Mucosa of gallbladder (tissue), 1 donor: ENCODE results near the gene GAPDH. TPM values are rescaled to one million over a fixed set of nuclear protein-coding genes. Genes with fewer than 3 reads are reported as not detected.
A peak's percentile ranks its signal among the peaks of the same experiment; 100 is the strongest.
"Not testable (repeated sequence)": the region's sequence is repeated elsewhere in the genome, so short reads cannot be mapped to it uniquely, and the experiment has no call there.

Experiments used
- DNase-seq: peaks from one replicate; pipeline ENCODE4 v3.0.0-alpha.2; 2020; ENCODE audit warnings: low spot score
- total RNA-seq: library from RNA; stranded (reverse); gene quantifications from one replicate; pipeline ENCODE4 v1.2.1, GENCODE V29; 2021
- donor health status: DM: no; HTN: no; CAD: no.

The GAPDH gene
- 2,392 TPM for total RNA-seq

DNA sequence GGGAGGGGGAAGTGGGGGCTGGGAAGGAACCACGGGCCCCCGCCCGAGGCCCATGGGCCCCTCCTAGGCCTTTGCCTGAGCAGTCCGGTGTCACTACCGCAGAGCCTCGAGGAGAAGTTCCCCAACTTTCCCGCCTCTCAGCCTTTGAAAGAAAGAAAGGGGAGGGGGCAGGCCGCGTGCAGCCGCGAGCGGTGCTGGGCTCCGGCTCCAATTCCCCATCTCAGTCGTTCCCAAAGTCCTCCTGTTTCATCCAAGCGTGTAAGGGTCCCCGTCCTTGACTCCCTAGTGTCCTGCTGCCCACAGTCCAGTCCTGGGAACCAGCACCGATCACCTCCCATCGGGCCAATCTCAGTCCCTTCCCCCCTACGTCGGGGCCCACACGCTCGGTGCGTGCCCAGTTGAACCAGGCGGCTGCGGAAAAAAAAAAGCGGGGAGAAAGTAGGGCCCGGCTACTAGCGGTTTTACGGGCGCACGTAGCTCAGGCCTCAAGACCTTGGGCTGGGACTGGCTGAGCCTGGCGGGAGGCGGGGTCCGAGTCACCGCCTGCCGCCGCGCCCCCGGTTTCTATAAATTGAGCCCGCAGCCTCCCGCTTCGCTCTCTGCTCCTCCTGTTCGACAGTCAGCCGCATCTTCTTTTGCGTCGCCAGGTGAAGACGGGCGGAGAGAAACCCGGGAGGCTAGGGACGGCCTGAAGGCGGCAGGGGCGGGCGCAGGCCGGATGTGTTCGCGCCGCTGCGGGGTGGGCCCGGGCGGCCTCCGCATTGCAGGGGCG, at the start of gene GAPDH:
TSS of gene GAPDH (plus strand) at position 595 of the 772 bp plus-strand sequence. CDS start 316 bp downstream, outside the sequence.
- DNase-seq: peak; percentile 95

GRCh38 chr12:6488240-6488639, 46.1 kb upstream of the GAPDH start:
- no peak for DNase-seq

DNA sequence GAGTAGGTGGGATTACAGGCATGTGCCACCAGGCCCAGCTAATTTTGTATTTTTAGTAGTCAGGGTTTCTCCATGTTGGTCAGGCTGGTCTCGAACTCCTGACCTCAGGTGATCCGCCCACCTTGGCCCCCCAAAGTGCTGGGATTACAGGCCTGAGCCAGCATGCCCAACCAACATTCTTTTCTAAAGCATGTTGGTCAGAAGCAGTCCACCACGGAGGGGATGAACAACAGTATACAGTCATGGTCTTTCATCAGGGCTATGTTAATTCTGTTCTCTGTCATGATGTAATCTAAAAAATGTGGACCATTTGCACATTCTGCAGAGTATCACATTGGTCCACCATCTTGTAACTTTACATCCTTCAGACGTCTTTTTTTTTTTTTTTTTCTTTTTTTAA, 44.9 kb upstream of the GAPDH start:
- DNase-seq: no peak

GRCh38 chr12:6490673-6491072, 43.6 kb upstream of the GAPDH start:
- not testable (repeated sequence) for DNase-seq

- DNase-seq: peak; percentile 97
Observed at GRCh38 chr12:6492838-6493496, 41.4 kb upstream of the GAPDH start, which contains the start of gene MRPL51. TSS of gene MRPL51 (minus strand) at chr12:6493262. CDS start at chr12:6493136, 126 bp downstream.

- peak; percentile 97 for DNase-seq
Observed at GRCh38 chr12:6493497-6494257, 40.6 kb upstream of the GAPDH start, which contains the start of gene NCAPD2. TSS of gene NCAPD2 (plus strand) at chr12:6494102. CDS start at chr12:6495099, 997 bp downstream.

DNA sequence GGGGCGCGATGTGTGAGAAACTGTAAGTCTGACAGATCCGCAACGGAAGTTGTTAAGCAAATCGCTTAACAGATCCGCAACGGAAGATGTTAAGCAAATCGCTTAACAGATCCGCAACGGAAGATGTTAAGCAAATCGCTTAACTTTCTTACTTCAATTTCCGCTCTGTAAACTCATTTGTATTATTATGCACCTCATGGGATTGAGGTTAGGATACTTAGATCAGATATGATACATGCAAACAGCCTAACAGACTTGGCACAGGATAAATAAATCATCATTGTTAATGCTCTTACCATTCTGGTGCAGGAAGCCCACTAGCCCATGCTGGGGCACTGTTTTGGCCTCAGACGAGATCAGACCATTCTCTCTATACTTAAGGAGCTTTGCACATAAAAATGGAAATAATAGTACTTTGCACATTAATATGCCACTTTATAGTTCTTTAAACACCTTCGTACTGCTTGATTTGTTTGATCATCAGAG, 40.0 kb upstream of the GAPDH start:
- no peak for DNase-seq

GRCh38 chr12:6494968-6495367, 39.3 kb upstream of the GAPDH start:
- no peak for DNase-seq

- DNase-seq: not testable (repeated sequence)
Observed at GRCh38 chr12:6497291-6497690, 37.0 kb upstream of the GAPDH start.

DNA sequence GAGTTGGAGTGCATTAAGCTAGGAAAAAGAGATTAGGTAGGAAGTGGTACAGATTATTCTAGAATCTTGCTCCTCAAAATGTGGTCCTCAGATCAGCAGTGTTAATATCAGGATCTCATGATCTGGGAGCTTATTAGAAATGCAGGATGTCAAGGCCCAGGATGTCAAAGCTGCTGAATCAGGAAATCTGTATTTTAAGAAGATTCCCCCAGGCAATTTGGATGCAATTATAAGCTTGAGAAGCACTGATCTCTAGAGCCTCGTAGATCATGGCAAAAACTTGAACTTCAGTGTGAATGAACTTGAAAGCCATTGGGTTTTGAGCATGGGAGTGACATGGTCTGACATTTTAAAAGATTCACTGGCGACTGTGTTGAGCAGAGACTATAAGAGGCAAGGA, 33.9 kb upstream of the GAPDH start:
- no peak for DNase-seq

GRCh38 chr12:6507102-6507998, 27.0 kb upstream of the GAPDH start:
- DNase-seq: no peak

DNA sequence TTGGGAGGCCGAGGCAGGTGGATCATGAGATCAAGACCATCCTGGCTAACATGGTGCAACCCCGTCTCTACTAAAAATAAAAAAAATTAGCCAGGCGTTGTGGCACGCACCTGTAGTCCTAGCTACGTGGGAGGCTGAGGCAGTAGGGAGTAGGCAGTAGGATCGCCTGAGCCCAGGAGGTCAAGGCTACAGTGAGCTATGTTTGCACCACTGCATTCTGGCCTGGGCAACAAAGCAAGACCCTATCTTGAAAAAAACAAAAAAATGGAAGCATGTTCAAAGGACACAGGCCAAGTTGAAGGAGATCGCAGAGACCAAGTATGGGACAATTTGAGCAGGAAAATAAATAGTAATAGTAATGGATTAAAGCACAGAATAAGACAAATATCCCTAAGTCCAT, 26.2 kb upstream of the GAPDH start:
- DNase-seq: no peak

DNA sequence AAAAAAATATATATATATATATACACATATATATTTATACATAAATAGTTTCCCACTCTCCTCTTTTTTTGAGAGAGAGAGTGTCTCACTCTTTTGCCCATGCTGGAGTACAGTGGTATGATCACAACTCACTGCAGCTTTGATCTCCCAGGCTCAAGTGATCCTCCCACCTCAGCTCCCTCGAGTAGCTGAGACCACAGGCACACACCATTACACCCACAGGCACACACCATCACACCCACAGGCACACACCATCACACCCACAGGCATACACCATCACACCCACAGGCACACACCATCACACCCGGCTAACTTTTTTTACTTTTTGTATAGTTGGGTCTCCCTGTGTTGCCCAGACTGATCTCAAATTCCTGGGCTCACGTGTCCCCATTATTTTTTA, 14.1 kb upstream of the GAPDH start:
- DNase-seq: no peak

GRCh38 chr12:6522193-6522592, 12.1 kb upstream of the GAPDH start:
- no peak for DNase-seq

GRCh38 chr12:6523708-6524107, 10.6 kb upstream of the GAPDH start:
- no peak for DNase-seq

GRCh38 chr12:6524648-6525047, 9.7 kb upstream of the GAPDH start:
- DNase-seq: no peak

- no peak for DNase-seq
Observed at GRCh38 chr12:6526201-6526600, 8.1 kb upstream of the GAPDH start.

GRCh38 chr12:6526766-6527525, 7.4 kb upstream of the GAPDH start:
- DNase-seq: no peak

DNA sequence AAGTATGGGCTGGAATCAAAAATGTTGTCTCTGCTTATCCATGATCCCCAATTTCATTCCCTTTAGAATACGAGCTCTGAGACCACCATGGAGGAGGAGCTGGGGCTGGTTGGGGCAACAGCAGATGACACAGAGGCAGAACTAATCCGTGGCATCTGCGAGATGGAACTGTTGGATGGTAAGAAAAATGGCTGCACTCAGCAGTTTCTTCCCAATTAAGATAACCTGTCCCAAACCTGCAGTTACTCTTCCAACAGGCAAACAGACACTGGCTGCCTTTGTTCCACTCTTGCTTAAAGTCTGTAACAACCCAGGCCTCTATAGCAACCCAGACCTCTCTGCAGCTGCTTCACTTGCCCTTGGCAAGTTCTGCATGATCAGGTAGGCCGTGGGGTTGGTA, 6.6 kb upstream of the GAPDH start:
- no peak for DNase-seq

DNA sequence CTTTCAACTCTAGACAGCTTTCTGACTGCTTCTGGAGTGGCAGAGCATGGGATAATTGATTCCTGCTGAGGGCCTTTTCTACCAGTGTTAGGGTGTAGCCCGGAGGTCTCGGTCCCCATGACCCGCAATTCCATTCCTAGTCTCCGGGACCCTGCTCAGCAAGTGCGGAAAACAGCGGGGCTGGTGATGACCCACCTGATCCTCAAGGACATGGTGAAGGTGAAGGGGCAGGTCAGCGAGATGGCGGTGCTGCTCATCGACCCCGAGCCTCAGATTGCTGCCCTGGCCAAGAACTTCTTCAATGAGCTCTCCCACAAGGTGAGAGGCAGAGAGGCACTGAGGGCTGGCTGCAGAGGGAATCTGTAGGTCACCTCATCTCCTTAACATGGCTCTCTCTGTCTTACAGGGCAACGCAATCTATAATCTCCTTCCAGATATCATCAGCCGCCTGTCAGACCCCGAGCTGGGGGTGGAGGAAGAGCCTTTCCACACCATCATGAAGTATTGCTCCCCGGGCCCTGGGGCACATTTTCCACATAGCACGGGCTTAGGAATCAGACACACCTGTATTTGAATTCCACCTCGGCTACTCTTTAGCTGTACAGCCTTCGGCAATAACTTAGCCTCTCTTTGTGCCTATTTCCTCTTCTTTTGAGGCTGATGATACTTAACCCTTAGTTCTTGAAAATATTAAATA, 5.6 kb upstream of the GAPDH start:
- no peak for DNase-seq
